ACHN (cell line): Measurements from ENCODE around the gene ASPHD2.

Experiments
- DNase-seq: peaks from one replicate; pipeline ENCODE4 v3.0.0-alpha.2; 2015
- in situ Hi-C: cut with HindIII; loops from 2 replicates; pipeline ENCODE4 v1.10.0; 2017; ENCODE audit warnings: low sequenced_read_pairs, low pct_ligation_motif_present, low pct_unique_long_range_greater_than_20kb

The ASPHD2 gene

GRCh38 chr22:26439559-26439958 is 10.5 kb downstream of the ASPHD2 start:
- no peak for DNase-seq
- in situ Hi-C loops: no loop called here

DNA sequence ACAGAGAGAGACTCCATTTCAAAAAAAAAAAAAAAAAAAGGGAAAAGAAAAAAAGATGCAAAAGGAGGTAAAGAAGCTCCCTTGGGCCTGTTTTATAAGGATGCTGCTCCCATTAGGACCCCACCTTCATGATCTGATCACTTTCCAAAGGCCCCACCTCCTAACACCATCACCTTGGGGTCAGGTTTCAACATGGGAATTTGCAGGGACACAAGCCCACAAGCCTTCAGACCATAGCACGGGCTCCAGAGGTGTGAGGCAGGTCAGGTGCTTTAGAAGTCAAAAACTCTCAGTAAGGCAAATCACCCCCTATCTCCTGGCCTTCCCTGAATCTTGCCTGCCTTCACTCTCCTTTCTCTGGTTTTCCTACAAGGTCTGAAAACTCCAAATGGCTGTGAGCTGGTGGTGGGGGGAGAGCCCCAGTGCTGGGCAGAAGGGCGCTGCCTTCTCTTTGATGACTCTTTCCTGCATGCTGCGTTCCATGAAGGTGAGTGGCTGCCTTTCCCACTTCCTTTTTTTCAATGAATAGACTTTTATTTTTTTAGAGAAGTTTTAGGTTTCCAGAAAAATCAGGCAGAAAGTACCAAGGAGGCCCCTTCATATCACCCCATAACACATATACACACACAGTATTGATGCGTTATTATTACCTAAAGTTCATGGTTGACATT is 13.2 kb downstream of the ASPHD2 start:
- in situ Hi-C loops: no loop called here
- no peak for DNase-seq

DNA sequence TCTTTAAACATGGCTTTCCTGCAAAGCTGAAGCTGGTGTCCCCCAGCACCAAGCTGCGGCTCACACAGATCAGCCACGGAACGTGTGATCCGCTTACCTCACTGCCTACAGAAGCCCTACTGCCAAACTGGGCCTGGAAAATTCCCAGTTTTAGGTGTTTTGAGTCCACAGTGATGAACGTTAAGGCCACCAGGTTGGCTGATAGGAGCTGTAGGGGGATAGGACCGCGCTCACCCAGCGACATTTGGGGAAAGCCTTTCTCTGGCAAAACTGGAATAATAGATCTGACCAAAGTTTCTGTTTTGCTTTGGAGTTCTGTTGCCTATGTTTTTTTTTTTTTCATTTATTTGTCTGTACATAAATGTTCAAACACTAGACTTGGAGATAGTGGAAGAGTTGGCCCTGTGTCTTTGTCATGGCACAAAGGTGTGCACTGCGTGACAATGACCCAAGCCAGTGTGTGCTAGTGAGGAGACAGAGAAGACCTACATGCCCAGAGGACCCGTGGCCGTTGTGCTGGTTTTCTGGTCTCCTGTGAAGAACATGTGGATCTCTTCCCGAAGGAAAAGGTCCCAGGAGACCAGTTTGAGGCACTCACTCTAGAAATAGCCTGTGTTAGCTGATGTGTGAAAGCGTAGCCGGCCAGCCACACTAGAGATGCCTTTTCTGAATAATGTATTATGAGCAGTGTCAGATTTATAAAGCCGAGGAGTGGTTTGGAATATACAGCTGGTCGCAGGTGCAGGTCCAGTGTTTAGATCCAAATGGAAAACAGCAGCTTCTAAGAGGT is 15.0 kb downstream of the ASPHD2 start:
- DNase-seq: no peak
- in situ Hi-C loops: no loop called here

DNA sequence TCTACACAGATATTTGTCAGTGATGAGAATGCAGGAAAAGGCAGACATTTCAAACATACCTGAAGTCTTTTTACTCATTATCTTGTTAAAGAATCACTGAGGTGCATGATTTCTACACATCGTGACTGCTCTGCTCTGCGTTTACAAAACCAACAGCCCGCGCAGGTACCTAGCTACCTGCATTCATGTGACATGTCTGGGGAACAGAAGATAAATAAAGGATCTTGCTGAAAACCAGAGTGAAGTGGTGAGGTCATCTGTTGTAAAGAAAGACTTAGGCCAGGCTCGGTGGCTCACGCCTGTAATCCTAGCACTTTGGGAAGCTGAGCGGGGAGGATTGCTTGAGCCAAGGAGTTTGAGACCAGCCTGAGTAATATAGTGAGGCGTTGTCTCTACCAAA is 15.7 kb downstream of the ASPHD2 start:
- in situ Hi-C loops: no loop called here
- DNase-seq: no peak

DNA sequence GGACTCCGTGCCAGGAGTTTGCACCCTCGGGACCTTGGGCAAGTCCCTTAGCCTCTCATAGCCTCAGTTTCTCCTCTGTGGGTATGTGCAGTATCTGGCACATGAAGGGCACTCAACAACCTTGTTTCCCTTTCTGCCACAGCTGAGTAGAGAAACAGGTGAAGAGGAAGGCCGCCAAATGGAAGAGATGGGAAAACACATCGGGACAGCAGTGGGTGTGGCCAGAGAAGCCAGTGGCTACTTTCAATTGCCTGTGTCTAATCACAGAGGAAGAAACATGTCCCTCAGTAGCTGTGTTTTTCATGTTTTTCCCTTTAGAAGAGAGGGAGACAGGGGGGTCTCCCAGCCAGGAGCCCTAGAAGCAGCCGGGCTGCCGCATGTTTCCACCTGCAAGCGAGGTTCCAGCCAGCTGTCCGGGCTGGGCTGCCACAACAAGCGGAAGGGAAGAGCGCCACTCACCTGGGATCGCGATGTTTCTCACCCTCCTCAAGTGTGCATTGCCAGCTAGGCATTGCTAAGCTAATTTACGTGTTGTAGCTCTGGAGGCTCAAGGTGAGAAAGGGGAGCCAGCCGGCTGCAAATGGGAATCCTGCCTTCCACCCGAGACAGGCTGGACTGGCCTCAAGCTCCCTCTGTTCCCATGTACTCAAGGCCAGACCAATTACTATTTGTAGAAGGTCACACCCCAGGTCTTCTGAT is 16.7 kb downstream of the ASPHD2 start:
- in situ Hi-C loops: no loop called here
- no peak for DNase-seq

GRCh38 chr22:26446808-26447515 is 17.9 kb downstream of the ASPHD2 start:
- in situ Hi-C loops: no loop called here
- DNase-seq: no peak

DNA sequence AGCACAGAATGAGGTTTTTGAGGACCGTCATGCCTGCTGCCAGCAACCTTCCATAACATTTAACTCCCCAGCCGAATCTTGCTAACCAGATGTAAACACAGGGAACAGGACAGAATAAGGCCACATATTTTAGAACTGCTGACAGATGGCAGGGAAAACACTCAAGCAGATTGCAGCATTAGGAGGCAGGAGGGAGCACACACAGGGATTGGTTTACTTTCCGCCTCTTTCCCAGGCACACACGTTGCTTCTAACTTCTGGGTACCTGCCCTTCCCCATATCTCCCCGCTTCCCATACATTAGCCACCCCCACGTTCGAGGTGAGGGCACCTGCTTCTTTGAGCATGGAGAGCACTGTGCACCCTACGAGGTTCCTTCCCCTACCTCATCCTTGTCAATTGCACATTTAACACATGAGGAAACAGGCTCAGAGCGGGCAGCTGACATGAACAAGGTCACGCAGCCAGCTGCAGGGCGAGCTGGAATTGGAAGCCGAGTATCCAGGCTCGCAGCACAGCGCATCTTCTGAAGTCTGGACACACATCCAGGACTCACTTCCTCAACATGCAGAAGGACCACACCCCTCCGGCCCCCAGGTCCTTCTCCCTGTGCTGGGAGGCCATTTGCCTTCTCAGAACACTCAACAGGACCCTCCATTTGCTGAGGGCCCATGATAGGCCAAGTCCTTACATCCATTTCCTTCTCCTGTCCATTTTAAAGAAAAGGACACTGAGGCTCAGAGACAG is 18.7 kb downstream of the ASPHD2 start:
- DNase-seq: no peak
- in situ Hi-C loops: no loop called here

GRCh38 chr22:26448334-26448733 is 19.3 kb downstream of the ASPHD2 start:
- no peak for DNase-seq
- in situ Hi-C loops: no loop called here

- in situ Hi-C loops: no loop called here
These were observed 19.9 kb downstream of the ASPHD2 start for GRCh38 chr22:26448941-26449340.

GRCh38 chr22:26450453-26451185 is 21.6 kb downstream of the ASPHD2 start:
- in situ Hi-C loops: loop anchor here (5.0 kb wide), 1 partner anchor 33 kb away; no protein-coding TSS in a partner anchor
- DNase-seq: no peak

More at GRCh38 chr22:26448941-26449340, 19.9 kb downstream of the ASPHD2 start:
- DNase-seq: no peak

- DNase-seq: no peak
- in situ Hi-C loops: loop anchor here (5.0 kb wide), 1 partner anchor 35 kb away; no protein-coding TSS in a partner anchor
These were observed 23.4 kb downstream of the ASPHD2 start for GRCh38 chr22:26452236-26453016.

GRCh38 chr22:26453216-26453615 is 24.2 kb downstream of the ASPHD2 start:
- DNase-seq: no peak
- in situ Hi-C loops: loop anchor here (5.0 kb wide), 1 partner anchor 36 kb away; no protein-coding TSS in a partner anchor

DNA sequence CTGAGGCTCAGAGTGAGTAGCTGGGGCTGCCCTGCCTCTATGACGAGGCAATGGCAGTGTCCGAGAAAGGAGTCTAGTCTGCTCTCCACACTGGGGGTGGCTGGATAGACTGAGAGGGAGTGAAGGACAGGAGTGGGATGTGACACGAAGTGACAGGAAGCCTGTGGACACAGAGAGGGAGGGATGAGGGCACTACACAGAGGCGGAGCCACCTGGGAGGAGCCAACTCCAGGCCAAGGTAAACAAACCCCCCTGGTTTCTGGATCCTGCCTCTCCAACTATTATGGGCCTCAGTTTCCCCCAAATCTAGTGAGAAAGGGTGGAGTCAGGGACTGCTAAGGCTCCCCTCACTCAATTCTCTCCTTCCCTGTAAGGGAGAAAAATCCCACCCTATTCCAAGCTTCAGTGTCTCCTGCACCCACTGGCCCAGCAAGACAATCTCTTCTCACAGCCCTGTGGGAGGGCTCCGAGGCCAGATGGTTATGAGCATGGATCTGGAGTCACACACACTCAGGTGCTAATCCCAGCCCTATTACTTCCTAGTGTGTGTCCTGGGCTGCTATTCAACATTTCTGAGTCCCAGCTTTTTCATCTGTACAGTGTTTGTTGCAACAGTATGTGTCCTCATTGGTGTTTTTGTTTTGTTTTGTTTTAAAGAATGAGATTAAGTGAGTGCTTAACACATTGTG is 24.9 kb downstream of the ASPHD2 start:
- DNase-seq: no peak
- in situ Hi-C loops: loop anchor here (5.0 kb wide), 1 partner anchor 37 kb away; no protein-coding TSS in a partner anchor

DNA sequence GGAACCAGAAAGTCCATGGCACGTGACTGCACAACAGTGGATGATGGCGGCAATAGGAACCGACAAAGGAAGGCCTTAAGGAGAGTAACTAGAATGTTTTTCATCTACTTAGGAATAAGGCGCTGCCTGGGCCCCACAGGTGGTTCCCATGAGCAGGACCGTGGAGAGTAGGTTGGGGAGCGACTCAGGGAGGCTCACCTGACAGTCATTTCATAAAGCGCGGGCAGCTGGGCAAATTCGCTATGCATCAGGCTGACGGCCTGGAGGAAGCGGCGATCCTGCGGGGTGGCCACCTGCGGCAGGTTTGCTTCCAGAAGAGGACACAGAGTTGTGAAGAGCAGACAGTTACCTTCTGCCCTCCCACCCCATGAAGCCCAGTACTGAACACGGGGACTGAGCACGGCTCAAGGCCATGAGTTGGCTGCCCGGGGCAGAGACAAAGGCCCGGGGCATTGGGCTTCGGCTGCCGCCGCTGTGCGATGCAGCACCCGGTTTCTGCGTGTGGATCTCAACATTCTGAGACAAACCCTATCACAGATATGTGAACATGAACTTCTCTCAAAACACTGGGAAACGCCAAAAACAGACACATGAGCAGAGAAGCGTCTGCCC is 28.7 kb downstream of the ASPHD2 start:
- in situ Hi-C loops: no loop called here
- no peak for DNase-seq

- in situ Hi-C loops: no loop called here
- no peak for DNase-seq
These were observed 31.1 kb downstream of the ASPHD2 start for GRCh38 chr22:26460202-26460601.
